ENCODE measurements around the gene KCNB1. TPM values are rescaled to one million over a fixed set of nuclear protein-coding genes. Genes with fewer than 3 reads are reported as not detected.

Gene KCNB1
- total and polyA plus RNA-seq, 12 donors = 0.64 to 4.2 (median 1.1) TPM

- H3K4me1 ChIP-seq = peaks cover 0 to 14% (median 6%) of the 10 kb centered on the region in 9 donors
- WGBS, 2 donors = 96 to 98% methylated on average over 2 of the region's 2 CpGs
- no peak overlapping the region for H3K4me3 ChIP-seq
- no peak for DNase-seq
- H3K27ac ChIP-seq = no peak overlapping the region
- TF ChIP-seq CTCF (IDR thresholded peaks at IDR 0.05) = no peak
- H3K9me3 ChIP-seq = no peaks in the 10 kb centered on the region
- peaks cover 0 to 41% (median 0%) of the 10 kb centered on the region in 9 donors for H3K36me3 ChIP-seq
- peaks cover 0 to 5% (median 0%) of the 10 kb centered on the region in 7 donors for H3K27me3 ChIP-seq
- ATAC-seq = no peak
- intact Hi-C loops (cut with DNase I) = no loop called here
Observed at GRCh38 chr20:49513517-49513916, 31.0 kb upstream of the KCNB1 start.

GRCh38 chr20:49513009-49513408, 30.5 kb upstream of the KCNB1 start:
- H3K27me3 ChIP-seq = peaks cover 0 to 5% (median 0%) of the 10 kb centered on the region in 7 donors
- no peak for TF ChIP-seq CTCF (IDR thresholded peaks at IDR 0.05)
- H3K4me3 ChIP-seq = no peak overlapping the region
- no peak for ATAC-seq
- intact Hi-C loops (cut with DNase I) = no loop called here
- peaks cover 0 to 43% (median 0%) of the 10 kb centered on the region in 9 donors for H3K36me3 ChIP-seq
- H3K27ac ChIP-seq = no peak overlapping the region
- peaks cover 0 to 14% (median 7%) of the 10 kb centered on the region in 9 donors for H3K4me1 ChIP-seq
- H3K9me3 ChIP-seq = no peaks in the 10 kb centered on the region
- no peak for DNase-seq
- 92% methylated on average over 11 of the region's 11 CpGs for WGBS, 2 donors

GRCh38 chr20:49511788-49512525, 29.5 kb upstream of the KCNB1 start:
- no peak for TF ChIP-seq CTCF (IDR thresholded peaks at IDR 0.05)
- intact Hi-C loops (cut with DNase I) = no loop called here
- H3K27ac ChIP-seq = no peak overlapping the region
- H3K9me3 ChIP-seq = no peaks in the 10 kb centered on the region
- no peak for ATAC-seq
- peaks cover 0 to 14% (median 7%) of the 10 kb centered on the region in 9 donors for H3K4me1 ChIP-seq
- no peak overlapping the region for H3K4me3 ChIP-seq
- DNase-seq = no peak
- H3K27me3 ChIP-seq = peaks cover 0 to 3% (median 0%) of the 10 kb centered on the region in 7 donors
- peaks cover 0 to 49% (median 0%) of the 10 kb centered on the region in 9 donors for H3K36me3 ChIP-seq
- WGBS, 2 donors = 90 to 98% methylated on average over 2 of the region's 2 CpGs

- H3K27ac ChIP-seq = peak overlapping the region in 7 of 10 donors; percentile 4 to 59 (median 41)
- H3K27me3 ChIP-seq = peaks cover 0 to 12% (median 5%) of the 10 kb centered on the region in 7 donors
- DNase-seq (peak; percentile 23 to 59), ATAC-seq (peak; percentile 58 to 85 (median 66))
- no peak for TF ChIP-seq CTCF (IDR thresholded peaks at IDR 0.05)
- H3K36me3 ChIP-seq = peaks cover 0 to 51% (median 0%) of the 10 kb centered on the region in 9 donors
- intact Hi-C loops (cut with DNase I) = no loop called here
- no peaks in the 10 kb centered on the region for H3K9me3 ChIP-seq
- H3K4me3 ChIP-seq = no peak overlapping the region
- WGBS, 2 donors = 53 to 56% methylated on average over 12 of the region's 12 CpGs
- peaks cover 0 to 19% (median 8%) of the 10 kb centered on the region in 9 donors for H3K4me1 ChIP-seq
Observed at GRCh38 chr20:49510562-49511122, 28.2 kb upstream of the KCNB1 start.
